ENCODE measurements around the gene LARGE1.
"Not testable (repeated sequence)": the region's sequence is repeated elsewhere in the genome, so short reads cannot be mapped to it uniquely, and the experiment has no call there.

The LARGE1 gene

GRCh38 chr22:33591946-33592345, 328.3 kb downstream of the LARGE1 start:
- DNase-seq (ENCODE audit: low read depth): no peak

GRCh38 chr22:33589297-33589696, 331.0 kb downstream of the LARGE1 start:
- DNase-seq (ENCODE audit: low read depth): no peak

GRCh38 chr22:33588860-33589259, 331.4 kb downstream of the LARGE1 start:
- DNase-seq (ENCODE audit: low read depth): no peak

- DNase-seq (ENCODE audit: low read depth): no peak
Measured at GRCh38 chr22:33584152-33584551, 336.1 kb downstream of the LARGE1 start.

GRCh38 chr22:33582822-33583400, 337.4 kb downstream of the LARGE1 start:
- DNase-seq (ENCODE audit: low read depth): no peak

- DNase-seq (ENCODE audit: low read depth): no peak
Measured at GRCh38 chr22:33580310-33580709, 340.0 kb downstream of the LARGE1 start.

- DNase-seq (ENCODE audit: low read depth): no peak
Measured at GRCh38 chr22:33579448-33580093, 340.7 kb downstream of the LARGE1 start.

GRCh38 chr22:33578752-33579151, 341.5 kb downstream of the LARGE1 start:
- no peak for DNase-seq (ENCODE audit: low read depth)

- DNase-seq (ENCODE audit: low read depth): no peak
Measured at GRCh38 chr22:33577862-33578411, 342.3 kb downstream of the LARGE1 start.

GRCh38 chr22:33576205-33576604, 344.1 kb downstream of the LARGE1 start:
- DNase-seq (ENCODE audit: low read depth): no peak

GRCh38 chr22:33575771-33576170, 344.5 kb downstream of the LARGE1 start:
- no peak for DNase-seq (ENCODE audit: low read depth)

- DNase-seq (ENCODE audit: low read depth): no peak
Measured at GRCh38 chr22:33575041-33575440, 345.2 kb downstream of the LARGE1 start.

GRCh38 chr22:33573479-33573878, 346.8 kb downstream of the LARGE1 start:
- no peak for DNase-seq (ENCODE audit: low read depth)

GRCh38 chr22:33572086-33572485, 348.2 kb downstream of the LARGE1 start:
- DNase-seq (ENCODE audit: low read depth): no peak

- DNase-seq (ENCODE audit: low read depth): no peak
Measured at GRCh38 chr22:33570110-33570509, 350.2 kb downstream of the LARGE1 start.

- no peak for DNase-seq (ENCODE audit: low read depth)
Measured at GRCh38 chr22:33569559-33569958, 350.7 kb downstream of the LARGE1 start.

GRCh38 chr22:33569018-33569417, 351.3 kb downstream of the LARGE1 start:
- DNase-seq (ENCODE audit: low read depth): no peak

GRCh38 chr22:33566495-33566894, 353.8 kb downstream of the LARGE1 start:
- DNase-seq (ENCODE audit: low read depth): not testable (repeated sequence)

GRCh38 chr22:33565580-33565995, 354.7 kb downstream of the LARGE1 start:
- DNase-seq (ENCODE audit: low read depth): no peak

- no peak for DNase-seq (ENCODE audit: low read depth)
Measured at GRCh38 chr22:33564683-33565082, 355.6 kb downstream of the LARGE1 start.

GRCh38 chr22:33563220-33563964, 356.9 kb downstream of the LARGE1 start:
- DNase-seq (ENCODE audit: low read depth): no peak

- no peak for DNase-seq (ENCODE audit: low read depth)
Measured at GRCh38 chr22:33562501-33562900, 357.8 kb downstream of the LARGE1 start.
